ENCODE data around the gene MYO10.

GRCh38 chr5:16805486-16805885, 130.6 kb downstream of the MYO10 start:
- TF ChIP-seq CTCF (conservative IDR thresholded peaks at IDR 0.05; ENCODE audit: low read depth in 2 of 2), result no peak
- no peak for TF ChIP-seq POLR2AphosphoS5 (IDR thresholded peaks at IDR 0.05; ENCODE audit: low read depth)
- no peak for TF ChIP-seq EZH2 (IDR thresholded peaks at IDR 0.05; ENCODE audit: low read depth, unreplicated experiment)
- no peak for TF ChIP-seq REST (IDR thresholded peaks at IDR 0.05; ENCODE audit: unreplicated experiment)
- no peak for TF ChIP-seq ETS1 (IDR thresholded peaks at IDR 0.05)
- no peak for TF ChIP-seq EZH2phosphoT487 (IDR thresholded peaks at IDR 0.05; ENCODE audit: unreplicated experiment)
- TF ChIP-seq CREB1 (CRISPR knock-in tag; IDR thresholded peaks at IDR 0.05; ENCODE audit: low read depth), result no peak
- no peak for TF ChIP-seq JUNB (IDR thresholded peaks at IDR 0.05; ENCODE audit: unreplicated experiment)
- TF ChIP-seq ZNF331 (CRISPR knock-in tag; IDR thresholded peaks at IDR 0.05; ENCODE audit: low read depth), result no peak
- no peak for TF ChIP-seq ZNF114 (CRISPR knock-in tag; IDR thresholded peaks at IDR 0.05)
- TF ChIP-seq STAT1 (IDR thresholded peaks at IDR 0.05; ENCODE audit: unreplicated experiment), result no peak
- no peak for TF ChIP-seq NANOG (IDR thresholded peaks at IDR 0.05; ENCODE audit: borderline replicate concordance)
- no peak for TF ChIP-seq ZNF462 (CRISPR knock-in tag; IDR thresholded peaks at IDR 0.05)

All from GM23338 (cell line).